OCI-LY7 (cell line): Measurements from ENCODE around the gene ZNF775. TPM values are rescaled to one million over a fixed set of nuclear protein-coding genes. Genes with fewer than 3 reads are reported as not detected.
"Not testable (repeated sequence)": the region's sequence is repeated elsewhere in the genome, so short reads cannot be mapped to it uniquely, and the experiment has no call there.

ENCODE experiments used
- BruUV-seq: library from RNA; stranded (reverse); fragments of 400-500 nt; replicated peaks from 2 replicates; lab custom pipeline; 2021; lab: Mats Ljungman, UMichigan
- CTCF ChIA-PET: fragments of 300-600 bp; sonication (Branson Sonifier 250); formaldehyde crosslinking; loops from one replicate; lab custom pipeline; 2022; ENCODE audit warnings: antibody characterized with exemption; ENCODE audit not compliant: unreplicated experiment; lab: Charles Lee
- POLR2A ChIA-PET: fragments of 300-600 bp; sonication (Branson Sonifier 250); formaldehyde crosslinking; loops from one replicate; lab custom pipeline; 2022; ENCODE audit warnings: antibody characterized with exemption; lab: Charles Lee
- DNase-seq: peaks from one replicate; pipeline ENCODE4 v3.0.0-alpha.2; 2015; ENCODE audit warnings: low spot score
- H2AFZ ChIP-seq: fragments of 200-600 bp; sonication (generic), shearing (Covaris generic); 2 replicates; pipeline ENCODE4 v1.6.1; 2014; ENCODE audit warnings: mild to moderate bottlenecking, antibody characterized with exemption, low read length, moderate library complexity
- H3K27ac ChIP-seq: fragments of 200-600 bp; sonication (generic); 2 replicates; pipeline ENCODE4 v1.5.1; 2014; ENCODE audit warnings: mixed run types, low read depth, mild to moderate bottlenecking, moderate library complexity, low read length, inconsistent platforms; ENCODE audit not compliant: poor library complexity, severe bottlenecking
- H3K36me3 ChIP-seq: fragments of 200-600 bp; sonication (generic); 2 replicates; pipeline ENCODE4 v1.6.1; 2014; ENCODE audit warnings: mild to moderate bottlenecking, antibody characterized with exemption, low read length, moderate library complexity, mixed read lengths; ENCODE audit not compliant: insufficient read depth
- H3K4me1 ChIP-seq: fragments of 200-600 bp; sonication (generic); 2 replicates; pipeline ENCODE4 v1.5.1; 2014; ENCODE audit warnings: mild to moderate bottlenecking, low read length; ENCODE audit not compliant: insufficient read depth, poor library complexity, severe bottlenecking
- H3K4me2 ChIP-seq: fragments of 200-600 bp; sonication (generic); 2 replicates; pipeline ENCODE4 v1.6.1; 2014; ENCODE audit warnings: mild to moderate bottlenecking, low read length
- H3K4me3 ChIP-seq: fragments of 200-600 bp; sonication (generic); 2 replicates; pipeline ENCODE4 v1.5.1; 2014; ENCODE audit warnings: mild to moderate bottlenecking, low read depth, low read length; ENCODE audit not compliant: poor library complexity, severe bottlenecking
- H3K79me2 ChIP-seq: fragments of 200-600 bp; sonication (generic); 2 replicates; pipeline ENCODE4 v1.6.1; 2016; ENCODE audit warnings: low read depth, mild to moderate bottlenecking, low read length, moderate library complexity, mixed read lengths; ENCODE audit not compliant: insufficient read depth
- H3K9me2 ChIP-seq: fragments of 200-600 bp; sonication (generic); 2 replicates; pipeline ENCODE4 v1.6.1; 2016; ENCODE audit warnings: mild to moderate bottlenecking, low read length, mixed read lengths; ENCODE audit not compliant: insufficient read depth
- H3K9me3 ChIP-seq: fragments of 200-600 bp; sonication (generic); 2 replicates; pipeline ENCODE4 v1.6.1; 2014; ENCODE audit warnings: mild to moderate bottlenecking, mixed run types, low read length, mixed read lengths
- H4K20me1 ChIP-seq: fragments of 200-600 bp; sonication (generic); 2 replicates; pipeline ENCODE4 v1.6.1; 2014; ENCODE audit warnings: mild to moderate bottlenecking, antibody characterized with exemption, low read length, moderate library complexity, mixed read lengths; ENCODE audit not compliant: insufficient read depth
- EZH2phosphoT487 ChIP-seq: fragments of 200-600 bp; sonication (generic); IDR thresholded peaks from 2 replicates; pipeline ENCODE4 v1.6.1; 2018; ENCODE audit warnings: low read depth, borderline replicate concordance, mild to moderate bottlenecking, mixed run types, antibody characterized with exemption, low read length, moderate library complexity, mixed read lengths
- intact Hi-C: fragments of 100-400 bp; cut with micrococcal nuclease; formaldehyde crosslinking; loops from one replicate; pipeline ENCODE4 v1.10.0; 2022; ENCODE audit not compliant: unreplicated experiment
- total RNA-seq, 2 experiments: library from RNA; depleted of rRNA in 1 of 2; stranded (reverse); fragments of >200 nt in 1 of 2; shearing (Covaris generic) in 1 of 2; gene quantifications; 2 replicates each; pipeline ENCODE4 v1.2.3, GENCODE V29; 2014 to 2022
- TF ChIP-seq, protein P1 (sequence below): fragments of 200-600 bp; sonication (generic); conservative IDR thresholded peaks from 2 replicates; pipeline ENCODE4 v1.5.1; 2014; ENCODE audit warnings: mild to moderate bottlenecking, antibody characterized with exemption, low read length, moderate library complexity, mixed read lengths

Gene ZNF775
- total RNA-seq, 2 experiments from 2014 or later: 4.7 to 6.5 TPM

DNA sequence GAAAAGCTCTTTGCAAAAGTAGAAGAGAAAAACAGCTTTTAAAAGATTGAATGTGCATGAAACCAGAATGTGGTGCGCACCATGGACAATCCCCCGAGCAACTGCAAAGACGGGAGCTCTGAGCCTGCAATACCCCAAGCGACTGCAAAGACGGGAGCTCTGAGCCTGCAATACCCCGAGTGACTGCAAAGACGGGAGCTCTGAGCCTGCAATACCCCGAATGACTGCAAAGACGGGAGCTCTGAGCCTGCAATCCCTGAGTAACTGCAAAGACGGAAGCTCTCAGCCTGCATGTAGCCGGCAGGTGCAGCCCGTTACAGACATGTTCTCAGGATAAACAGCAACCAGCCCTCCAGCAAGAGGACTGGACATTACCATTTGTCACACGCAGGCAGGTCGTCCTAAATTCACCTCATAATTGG is 6.2 kb downstream of the ZNF775 start:
- Histone ChIP-seq H3K27ac (no peak overlapping the region), H3K79me2 (no peaks in the 10 kb centered on the region), H3K4me3 (no peak overlapping the region), H3K4me2 (no peak overlapping the region), H3K9me3 (no peaks in the 10 kb centered on the region), H3K9me2 (no peaks in the 10 kb centered on the region), H3K4me1 (peaks cover 32% of the 10 kb centered on the region), H2AFZ (no peak overlapping the region), H4K20me1 (no peaks in the 10 kb centered on the region), H3K36me3 (no peaks in the 10 kb centered on the region)
- no TSS peak for BruUV-seq
- ChIA-PET CTCF (no interaction called here), POLR2A (interaction anchor here (1.0 to 1.4 kb wide), 2 partner anchors 17 to 21 kb away, joined by 4 to 5 read pairs; no protein-coding TSS in a partner anchor)
- no peak for TF ChIP-seq EZH2phosphoT487
- TF ChIP-seq, protein P1, sequence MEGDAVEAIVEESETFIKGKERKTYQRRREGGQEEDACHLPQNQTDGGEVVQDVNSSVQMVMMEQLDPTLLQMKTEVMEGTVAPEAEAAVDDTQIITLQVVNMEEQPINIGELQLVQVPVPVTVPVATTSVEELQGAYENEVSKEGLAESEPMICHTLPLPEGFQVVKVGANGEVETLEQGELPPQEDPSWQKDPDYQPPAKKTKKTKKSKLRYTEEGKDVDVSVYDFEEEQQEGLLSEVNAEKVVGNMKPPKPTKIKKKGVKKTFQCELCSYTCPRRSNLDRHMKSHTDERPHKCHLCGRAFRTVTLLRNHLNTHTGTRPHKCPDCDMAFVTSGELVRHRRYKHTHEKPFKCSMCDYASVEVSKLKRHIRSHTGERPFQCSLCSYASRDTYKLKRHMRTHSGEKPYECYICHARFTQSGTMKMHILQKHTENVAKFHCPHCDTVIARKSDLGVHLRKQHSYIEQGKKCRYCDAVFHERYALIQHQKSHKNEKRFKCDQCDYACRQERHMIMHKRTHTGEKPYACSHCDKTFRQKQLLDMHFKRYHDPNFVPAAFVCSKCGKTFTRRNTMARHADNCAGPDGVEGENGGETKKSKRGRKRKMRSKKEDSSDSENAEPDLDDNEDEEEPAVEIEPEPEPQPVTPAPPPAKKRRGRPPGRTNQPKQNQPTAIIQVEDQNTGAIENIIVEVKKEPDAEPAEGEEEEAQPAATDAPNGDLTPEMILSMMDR: no peak
- DNase-seq: no peak
- intact Hi-C loops: no loop called here

DNA sequence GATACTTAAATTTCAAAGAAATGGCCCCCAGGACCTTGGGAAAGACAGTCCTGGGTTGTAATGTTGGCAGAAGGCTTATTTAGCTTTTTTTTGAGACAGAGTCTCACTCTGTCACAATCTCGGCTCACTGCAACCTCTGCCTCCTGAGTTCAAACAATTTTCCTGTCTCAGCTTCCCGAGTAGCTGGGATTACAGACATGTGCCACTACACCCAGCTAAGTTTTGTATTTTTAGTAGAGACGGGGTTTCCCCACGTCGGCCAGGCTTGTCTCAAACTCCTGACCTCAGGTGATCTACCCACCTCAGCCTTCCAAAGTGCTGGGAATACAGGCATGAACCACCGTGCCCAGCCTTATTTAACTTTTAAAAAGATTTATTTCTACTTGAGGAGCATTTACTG is 6.8 kb downstream of the ZNF775 start:
- H3K9me2 ChIP-seq: not testable (repeated sequence)

DNA sequence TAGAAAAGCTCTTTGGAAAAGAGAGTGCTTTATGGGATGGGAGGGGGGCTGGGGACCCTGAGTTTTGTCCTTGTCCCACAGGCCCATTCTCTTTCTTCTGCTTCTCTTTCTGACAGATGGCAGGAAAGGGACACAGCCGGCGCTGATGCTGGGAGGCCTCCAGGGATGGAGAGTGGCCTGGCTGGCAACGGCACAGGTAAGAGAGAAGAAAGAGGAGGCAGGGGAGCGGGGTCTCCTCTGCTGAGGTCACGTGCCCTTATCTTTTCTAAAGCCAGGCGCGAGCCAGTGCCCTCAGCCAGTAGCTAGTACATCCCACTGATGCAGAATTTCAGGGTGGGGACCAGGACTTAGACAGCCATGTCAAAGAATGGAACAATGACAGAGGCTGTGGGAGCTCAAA is 9.2 kb downstream of the ZNF775 start:
- CTCF ChIA-PET: no interaction called here
- no peaks in the 10 kb centered on the region for H3K36me3 ChIP-seq
- intact Hi-C loops: no loop called here
- no TSS peak for BruUV-seq
- peaks cover 4% of the 10 kb centered on the region for H3K4me1 ChIP-seq
- no peak overlapping the region for H3K27ac ChIP-seq
- TF ChIP-seq, protein P1: no peak
- TF ChIP-seq EZH2phosphoT487: no peak
- no peaks in the 10 kb centered on the region for H3K79me2 ChIP-seq
- no peaks in the 10 kb centered on the region for H3K9me3 ChIP-seq
- no peak overlapping the region for H2AFZ ChIP-seq
- POLR2A ChIA-PET: interaction anchor here (0.6 kb wide), 1 partner anchor 39 kb away, joined by 4 read pairs; no protein-coding TSS in a partner anchor
- no peak overlapping the region for H3K4me3 ChIP-seq
- H3K4me2 ChIP-seq: no peak overlapping the region
- no peaks in the 10 kb centered on the region for H4K20me1 ChIP-seq
- no peak for DNase-seq
- no peaks in the 10 kb centered on the region for H3K9me2 ChIP-seq

More for the DNA sequence above, 6.8 kb downstream of the ZNF775 start:
- POLR2A ChIA-PET: interaction anchor here (1.4 kb wide), 1 partner anchor 16 kb away, joined by 4 read pairs; no protein-coding TSS in a partner anchor
- H3K9me3 ChIP-seq, H3K79me2 ChIP-seq, BruUV-seq, CTCF ChIA-PET, H3K4me3 ChIP-seq, H2AFZ ChIP-seq, H4K20me1 ChIP-seq, DNase-seq, intact Hi-C loops, H3K4me2 ChIP-seq, H3K27ac ChIP-seq, H3K36me3 ChIP-seq: not testable (repeated sequence)
- peaks cover 26% of the 10 kb centered on the region for H3K4me1 ChIP-seq
